Breast epithelium (tissue), 4 donors: Measurements from ENCODE around the gene RETREG3. TPM values are rescaled to one million over a fixed set of nuclear protein-coding genes. Genes with fewer than 3 reads are reported as not detected.
A peak's percentile ranks its signal among the peaks of the same experiment; 100 is the strongest.
"Not testable (repeated sequence)": the region's sequence is repeated elsewhere in the genome, so short reads cannot be mapped to it uniquely, and the experiment has no call there.

ENCODE experiments used
- DNase-seq, 2 donors: peaks; one replicate each; pipeline ENCODE4 v3.0.0-alpha.2; 2019; ENCODE audit warnings: low spot score in 2 of 2
- H3K27ac ChIP-seq, 2 donors: fragments of 200-600 bp; sonication (generic) in 1 of 2; one replicate each; pipeline ENCODE4 v1.5.1; 2016 to 2019; ENCODE audit warnings: mild to moderate bottlenecking in 1 of 2
- H3K27me3 ChIP-seq, 2 donors: fragments of 200-600 bp; sonication (generic) in 1 of 2; one replicate each; pipeline versions ENCODE4 v1.5.1 to v1.6.0; 2017 to 2019; ENCODE audit warnings: control low read depth in 1 of 2, mild to moderate bottlenecking in 1 of 2
- H3K36me3 ChIP-seq: fragments of 200-600 bp; one replicate; pipeline ENCODE4 v1.5.1; 2019
- H3K4me1 ChIP-seq, 2 donors: fragments of 200-600 bp; sonication (generic); one replicate each; pipeline ENCODE4 v1.5.1; 2016 to 2019; ENCODE audit warnings: control low read depth in 1 of 2
- H3K4me3 ChIP-seq, 3 donors: fragments of 200-600 bp; sonication (generic); 1 replicate in 2 of 3; 2 replicates in 1 of 3; pipeline ENCODE4 v1.5.1; 2016 to 2019; ENCODE audit warnings: mild to moderate bottlenecking in 3 of 3, moderate library complexity in 2 of 3
- H3K9me3 ChIP-seq, 2 donors: fragments of 200-600 bp; sonication (generic) in 1 of 2; one replicate each; pipeline ENCODE4 v1.5.1; 2016 to 2019; ENCODE audit warnings: control low read depth in 1 of 2
- POLR2A ChIP-seq: fragments of 450-650 bp; IDR thresholded peaks from one replicate; pipeline ENCODE4 v1.6.1; 2016; ENCODE audit warnings: antibody characterized with exemption, mild to moderate bottlenecking, moderate library complexity
- POLR2AphosphoS5 ChIP-seq, 3 donors: sonication (generic); formaldehyde crosslinking; IDR thresholded peaks; one replicate each; pipeline ENCODE4 v1.6.1; 2017; ENCODE audit warnings: antibody characterized with exemption in 3 of 3
- intact Hi-C: fragments of 100-400 bp; cut with DNase I; formaldehyde crosslinking; loops from one replicate; pipeline ENCODE4 v1.15.1; 2023; ENCODE audit warnings: low total_unique reads
- total RNA-seq, 3 donors: library from RNA; depleted of rRNA; stranded (reverse); fragments of >200 nt; gene quantifications; one replicate each; pipeline ENCODE4 v1.1.0, GENCODE V29; 2016
- TF ChIP-seq, protein P1 (sequence below), 3 donors: fragments of 450-650 bp; IDR thresholded peaks; one replicate each; pipeline ENCODE4 v1.5.1; 2016 to 2017; ENCODE audit warnings: antibody characterized with exemption in 3 of 3, mild to moderate bottlenecking in 3 of 3, moderate library complexity in 3 of 3

RETREG3 gene
- total RNA-seq, 3 donors from 2014 or later, result 58.7 to 85.8 (median 62.4) TPM

DNA sequence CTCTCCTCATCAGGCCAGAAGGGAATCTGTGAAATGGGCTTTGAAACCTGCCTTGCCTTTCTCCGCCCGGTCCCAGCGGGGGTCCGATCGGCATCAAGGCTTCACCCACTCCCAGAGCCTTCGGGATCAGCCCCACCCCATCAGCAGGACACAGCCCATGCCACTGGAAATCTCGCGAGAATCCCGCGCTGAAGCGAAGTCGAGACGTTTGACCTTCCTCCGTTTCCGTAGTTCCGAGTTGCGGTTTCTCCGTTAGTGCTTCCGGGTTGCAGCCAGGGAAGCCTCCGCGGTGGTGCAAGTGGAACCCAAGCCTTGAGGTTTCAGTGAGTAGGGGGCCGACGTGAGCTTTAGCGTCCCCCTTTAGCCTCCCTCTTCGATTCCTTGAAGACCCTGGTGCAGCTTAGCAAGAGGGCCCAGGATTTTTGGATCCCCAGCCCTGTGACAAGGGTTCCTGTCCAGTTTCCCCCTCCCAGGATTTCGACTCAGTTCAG is 47.2 kb downstream of the RETREG3 start, which contains the start of gene COASY:
Gene COASY (plus strand): TSS at position 252 of the 491 bp plus-strand sequence. CDS start 475 bp downstream, outside the sequence.
- Histone ChIP-seq H3K4me1 (peaks cover 15% of the 10 kb centered on the region in 2 donors), H3K9me3 (no peaks in the 10 kb centered on the region), H3K27ac (peak within 1 kb of the TSS; percentile 86 to 95), H3K4me3 (peak within 1 kb of the TSS; percentile 87 to 88 (median 88)), H3K36me3 (no peaks in the 10 kb centered on the region), H3K27me3 (no peaks in the 10 kb centered on the region)
- peak; percentile 93 to 96 for DNase-seq
- intact Hi-C loops, result no loop called here
- TF ChIP-seq, protein P1, sequence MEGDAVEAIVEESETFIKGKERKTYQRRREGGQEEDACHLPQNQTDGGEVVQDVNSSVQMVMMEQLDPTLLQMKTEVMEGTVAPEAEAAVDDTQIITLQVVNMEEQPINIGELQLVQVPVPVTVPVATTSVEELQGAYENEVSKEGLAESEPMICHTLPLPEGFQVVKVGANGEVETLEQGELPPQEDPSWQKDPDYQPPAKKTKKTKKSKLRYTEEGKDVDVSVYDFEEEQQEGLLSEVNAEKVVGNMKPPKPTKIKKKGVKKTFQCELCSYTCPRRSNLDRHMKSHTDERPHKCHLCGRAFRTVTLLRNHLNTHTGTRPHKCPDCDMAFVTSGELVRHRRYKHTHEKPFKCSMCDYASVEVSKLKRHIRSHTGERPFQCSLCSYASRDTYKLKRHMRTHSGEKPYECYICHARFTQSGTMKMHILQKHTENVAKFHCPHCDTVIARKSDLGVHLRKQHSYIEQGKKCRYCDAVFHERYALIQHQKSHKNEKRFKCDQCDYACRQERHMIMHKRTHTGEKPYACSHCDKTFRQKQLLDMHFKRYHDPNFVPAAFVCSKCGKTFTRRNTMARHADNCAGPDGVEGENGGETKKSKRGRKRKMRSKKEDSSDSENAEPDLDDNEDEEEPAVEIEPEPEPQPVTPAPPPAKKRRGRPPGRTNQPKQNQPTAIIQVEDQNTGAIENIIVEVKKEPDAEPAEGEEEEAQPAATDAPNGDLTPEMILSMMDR (IDR thresholded peaks at IDR 0.05), result no peak
- TF ChIP-seq POLR2AphosphoS5 (IDR thresholded peaks at IDR 0.05) (peak; percentile 92 to 94 (median 93)), POLR2A (peak; percentile 58)

DNA sequence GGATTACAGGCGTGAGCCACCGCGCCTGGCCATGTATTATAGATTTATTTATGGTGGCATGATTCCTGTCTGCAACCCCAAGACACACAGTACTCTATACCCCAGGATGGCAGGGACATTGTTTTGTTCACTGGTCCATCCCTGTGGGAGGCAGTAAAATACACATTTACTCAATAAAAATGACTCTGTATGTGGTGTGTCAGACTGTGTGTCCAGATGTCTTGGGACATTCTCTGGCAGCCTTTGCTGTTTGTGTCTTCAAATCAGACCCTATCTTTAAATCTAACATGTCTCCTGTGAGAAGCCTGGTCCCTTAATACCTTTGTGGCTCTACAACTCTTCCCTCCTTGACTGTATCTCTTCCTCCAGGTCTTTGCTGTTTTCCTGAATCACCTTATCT is 48.9 kb downstream of the RETREG3 start:
- H3K9me3 ChIP-seq, result no peaks in the 10 kb centered on the region
- H3K36me3 ChIP-seq, result no peaks in the 10 kb centered on the region
- H3K27me3 ChIP-seq, result no peaks in the 10 kb centered on the region
- peaks cover 15% of the 10 kb centered on the region in 2 donors for H3K4me1 ChIP-seq
- H3K27ac ChIP-seq, result peak overlapping the region; percentile 21 to 65
- TF ChIP-seq POLR2A, result no peak
- TF ChIP-seq, protein P1 (IDR thresholded peaks at IDR 0.05), result no peak
- TF ChIP-seq POLR2AphosphoS5 (IDR thresholded peaks at IDR 0.05), result no peak
- intact Hi-C loops, result no loop called here
- no peak overlapping the region for H3K4me3 ChIP-seq
- DNase-seq, result no peak

DNA sequence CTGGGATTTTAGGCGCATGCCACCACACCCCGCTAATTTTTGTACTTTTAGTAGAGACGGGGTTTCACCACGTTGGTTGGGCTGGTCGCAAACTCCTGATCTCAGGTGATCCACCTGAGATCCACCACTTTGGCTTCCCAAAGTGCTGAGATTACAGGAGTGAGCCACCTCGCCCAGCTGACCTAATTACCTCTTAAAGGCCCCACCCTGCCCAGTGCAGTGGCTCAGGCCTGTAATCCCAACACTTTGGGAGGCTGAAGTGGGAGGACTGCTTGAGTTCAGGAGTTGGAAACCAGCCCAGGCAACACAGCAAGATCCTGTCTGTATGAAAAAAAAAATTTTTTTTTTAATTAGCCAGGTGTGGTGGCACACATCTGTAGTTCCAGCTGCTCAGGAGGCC is 50.1 kb downstream of the RETREG3 start:
- TF ChIP-seq POLR2AphosphoS5 (IDR thresholded peaks at IDR 0.05), result no peak
- TF ChIP-seq, protein P1 (IDR thresholded peaks at IDR 0.05), result no peak
- TF ChIP-seq POLR2A, result no peak
- peak overlapping the region in 1 of 2 donors; percentile 49 for H3K27ac ChIP-seq
- intact Hi-C loops, result no loop called here
- no peak overlapping the region for H3K4me3 ChIP-seq
- no peaks in the 10 kb centered on the region for H3K27me3 ChIP-seq
- no peaks in the 10 kb centered on the region for H3K36me3 ChIP-seq
- no peak for DNase-seq
- peaks cover 12 to 14% of the 10 kb centered on the region in 2 donors for H3K4me1 ChIP-seq
- no peaks in the 10 kb centered on the region for H3K9me3 ChIP-seq

DNA sequence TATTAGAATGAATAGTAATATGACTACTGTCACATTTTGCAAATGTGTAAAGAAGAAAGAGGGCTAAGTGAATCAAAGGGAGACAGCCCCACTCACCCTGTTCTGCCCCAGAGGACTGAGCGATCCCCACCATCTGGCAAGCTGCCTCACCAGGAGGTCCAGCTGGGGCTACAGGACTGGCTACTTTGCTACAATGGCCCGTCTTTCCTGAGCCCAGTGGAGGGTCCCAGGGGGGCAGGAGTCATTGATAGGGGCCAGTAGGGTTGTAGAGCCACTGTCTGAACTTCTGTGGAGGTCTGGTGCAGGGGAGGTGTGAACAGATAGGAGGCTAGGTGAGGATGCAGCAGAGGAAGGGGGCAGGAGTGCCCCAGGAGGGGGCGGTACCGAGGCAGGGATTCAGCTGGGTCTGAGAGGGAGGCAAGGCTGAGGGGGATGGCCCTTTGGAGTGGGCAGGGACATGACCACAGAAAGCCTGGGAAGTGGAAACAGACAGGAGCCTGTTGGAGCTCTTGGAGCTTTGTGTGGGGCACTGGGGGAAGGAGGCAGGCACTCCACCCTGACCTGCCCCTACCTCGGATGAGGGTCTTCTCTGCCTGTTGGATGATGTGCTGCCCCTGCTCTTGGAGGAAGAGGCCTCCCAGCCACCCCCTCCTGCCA is 53.1 kb downstream of the RETREG3 start:
- intact Hi-C loops, H3K27ac ChIP-seq, H3K4me1 ChIP-seq, H3K9me3 ChIP-seq, H3K36me3 ChIP-seq, DNase-seq, H3K27me3 ChIP-seq: not testable (repeated sequence)
- H3K4me3 ChIP-seq, result peak overlapping the region in 1 of 3 donors; percentile 75

DNA sequence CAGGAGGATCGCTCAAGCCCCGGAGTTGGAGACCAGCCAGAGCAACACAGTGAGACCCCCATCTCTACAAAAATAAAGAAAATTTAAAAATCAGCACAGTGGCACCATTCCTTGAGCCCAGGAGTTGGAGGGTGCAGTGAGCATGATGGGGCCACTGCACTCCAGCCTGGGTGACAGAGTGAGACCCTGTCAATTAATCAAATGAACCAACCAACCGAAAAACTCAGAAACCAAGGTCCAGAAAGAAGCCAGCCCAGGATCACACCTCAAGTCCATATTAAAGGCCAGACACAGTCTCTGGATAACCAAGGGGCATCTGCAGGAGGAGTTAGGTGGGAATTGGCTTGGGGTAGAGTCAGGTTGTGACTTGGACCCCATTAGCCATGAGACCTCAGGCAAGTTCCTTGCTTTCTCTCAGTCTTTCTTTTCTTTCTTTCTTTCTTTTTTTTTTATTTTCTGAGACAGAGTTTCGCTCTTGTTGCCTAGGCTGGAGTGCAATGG is 54.0 kb downstream of the RETREG3 start:
- Histone ChIP-seq H3K36me3 (no peaks in the 10 kb centered on the region), H3K9me3 (no peaks in the 10 kb centered on the region), H3K4me3 (peak overlapping the region; percentile 74 to 87 (median 75)), H3K27me3 (no peaks in the 10 kb centered on the region), H3K27ac (peak overlapping the region; percentile 91 to 94), H3K4me1 (peaks cover 3 to 10% of the 10 kb centered on the region in 2 donors)
- DNase-seq, result no peak
- intact Hi-C loops, result no loop called here
- TF ChIP-seq POLR2AphosphoS5 (IDR thresholded peaks at IDR 0.05), result no peak
- TF ChIP-seq, protein P1 (IDR thresholded peaks at IDR 0.05), result no peak
- TF ChIP-seq POLR2A, result no peak
